ENCODE data around the gene WFIKKN2. TPM values are rescaled to one million over a fixed set of nuclear protein-coding genes. Genes with fewer than 3 reads are reported as not detected.

Gene WFIKKN2
- polyA plus RNA-seq, 2 of the 4 experiments (the other 2 are of a cell fraction): not detected

- H3K4me1 ChIP-seq: no peaks in the 10 kb centered on the region
- ATAC-seq (no peak), FAIRE-seq (no peak), DNase-seq (ENCODE audit: low read depth in 1 of 2, low spot score in 1 of 2) (no peak)
- peaks cover 14% of the 10 kb centered on the region; the same call in 1 of the 3 replicates for H3K9me3 ChIP-seq
- no peak overlapping the region for H3K4me2 ChIP-seq
- 47% methylated on average over 2 of the region's 2 CpGs for WGBS (ENCODE audit: missing lambda C conversion rate)
- no peak overlapping the region for H3K4me3 ChIP-seq
- ChIA-PET CTCF (interaction anchor here (1.6 to 16.5 kb wide), 5 partner anchors 9 to 41 kb away, joined by 4 to 162 read pairs (median 40); no protein-coding TSS in a partner anchor), POLR2A (no interaction called here)
- H3K27ac ChIP-seq: no peak overlapping the region
- TF ChIP-seq KDM1A (IDR thresholded peaks at IDR 0.05; ENCODE audit: low read depth) (no peak), ZNF302 (CRISPR knock-in tag; IDR thresholded peaks at IDR 0.05) (no peak), FOSL2 (IDR thresholded peaks at IDR 0.05) (no peak), FOSL2 (CRISPR knock-in tag; IDR thresholded peaks at IDR 0.05) (0 out of 2 replicates have a peak, but pooled peaks have one; percentile 11), ESRRA (IDR thresholded peaks at IDR 0.05; ENCODE audit: borderline replicate concordance, low read length) (no peak), NPAS2 (CRISPR knock-in tag; IDR thresholded peaks at IDR 0.05; ENCODE audit: borderline replicate concordance) (no peak), ZSCAN20 (CRISPR knock-in tag; IDR thresholded peaks at IDR 0.05) (no peak)
These were observed 11.0 kb upstream of the WFIKKN2 start for GRCh38 chr17:50824429-50824828.

- TF ChIP-seq ATOH8 (CRISPR knock-in tag; IDR thresholded peaks at IDR 0.05; ENCODE audit: low read depth) (no peak), ELK1 (IDR thresholded peaks at IDR 0.05; ENCODE audit: low read depth, low read length) (no peak), HDAC2 (IDR thresholded peaks at IDR 0.05) (no peak), KDM5A (IDR thresholded peaks at IDR 0.05) (no peak), ZFP36 (IDR thresholded peaks at IDR 0.05; ENCODE audit: borderline replicate concordance, partially characterized antibody) (no peak), NPAS2 (CRISPR knock-in tag; IDR thresholded peaks at IDR 0.05; ENCODE audit: borderline replicate concordance) (no peak), NFE2L2 (conservative IDR thresholded peaks at IDR 0.05; ENCODE audit: low read length) (no peak), CEBPB (IDR thresholded peaks at IDR 0.05) (no peak), ZC3H11A (IDR thresholded peaks at IDR 0.05) (no peak), FOSL2 (IDR thresholded peaks at IDR 0.05) (no peak), FOSL2 (CRISPR knock-in tag; IDR thresholded peaks at IDR 0.05) (no peak), JUN (IDR thresholded peaks at IDR 0.05) (no peak), BCL3 (IDR thresholded peaks at IDR 0.05) (no peak), POLR2AphosphoS2 (conservative IDR thresholded peaks at IDR 0.05; ENCODE audit: low read length) (no peak), PHF8 (IDR thresholded peaks at IDR 0.05; ENCODE audit: borderline replicate concordance, low read depth) (no peak), RNF2 (IDR thresholded peaks at IDR 0.05; ENCODE audit: borderline replicate concordance, low read depth) (no peak), REST (IDR thresholded peaks at IDR 0.05) (no peak), PBX3 (IDR thresholded peaks at IDR 0.05) (no peak), POLR2A (IDR thresholded peaks at IDR 0.05; ENCODE audit: low read length) (no peak), HOXB5 (CRISPR knock-in tag; IDR thresholded peaks at IDR 0.05) (no peak), BHLHE40 (IDR thresholded peaks at IDR 0.05; ENCODE audit: low read depth, low read length) (no peak)
- H3K9me3 ChIP-seq: peaks cover 14% of the 10 kb centered on the region; the same call in 1 of the 3 replicates
- DNase-seq (ENCODE audit: low read depth in 1 of 2, low spot score in 1 of 2) (no peak), ATAC-seq (no peak), FAIRE-seq (no peak)
- no peak overlapping the region for H3K4me3 ChIP-seq
- no peak overlapping the region for H3K4me2 ChIP-seq
- ChIA-PET CTCF (interaction anchor here (2.0 to 16.5 kb wide), 4 partner anchors 10 to 41 kb away, joined by 6 to 162 read pairs (median 70); no protein-coding TSS in a partner anchor), POLR2A (no interaction called here)
- H3K27ac ChIP-seq: no peak overlapping the region
- H3K4me1 ChIP-seq: no peaks in the 10 kb centered on the region
These were observed 10.2 kb upstream of the WFIKKN2 start for GRCh38 chr17:50825188-50825587.

All from A549 (cell line).